Endometrium (tissue), 2 donors: Measurements from ENCODE around the gene DENND11.
A peak's percentile ranks its signal among the peaks of the same experiment; 100 is the strongest.

Experiments used
- FAIRE-seq: peaks from 2 replicates; lab custom pipeline; 2012; peaks lifted over from hg19 to GRCh38; lab: Jason Lieb, UNC
- donor health status: control.
- donor health status: control.

DENND11 gene, protein sequence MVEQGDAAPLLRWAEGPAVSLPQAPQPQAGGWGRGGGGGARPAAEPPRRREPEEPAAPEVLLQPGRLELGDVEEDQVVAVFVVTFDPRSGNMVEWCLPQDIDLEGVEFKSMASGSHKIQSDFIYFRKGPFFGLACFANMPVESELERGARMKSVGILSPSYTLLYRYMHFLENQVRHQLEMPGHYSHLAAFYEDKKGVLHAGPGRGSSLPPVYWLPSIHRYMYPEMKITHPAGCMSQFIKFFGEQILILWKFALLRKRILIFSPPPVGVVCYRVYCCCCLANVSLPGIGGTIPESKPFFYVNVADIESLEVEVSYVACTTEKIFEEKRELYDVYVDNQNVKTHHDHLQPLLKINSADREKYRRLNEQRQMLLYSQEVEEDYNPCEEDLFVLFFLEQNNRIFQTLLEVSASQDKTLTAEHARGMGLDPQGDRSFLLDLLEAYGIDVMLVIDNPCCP

DNA sequence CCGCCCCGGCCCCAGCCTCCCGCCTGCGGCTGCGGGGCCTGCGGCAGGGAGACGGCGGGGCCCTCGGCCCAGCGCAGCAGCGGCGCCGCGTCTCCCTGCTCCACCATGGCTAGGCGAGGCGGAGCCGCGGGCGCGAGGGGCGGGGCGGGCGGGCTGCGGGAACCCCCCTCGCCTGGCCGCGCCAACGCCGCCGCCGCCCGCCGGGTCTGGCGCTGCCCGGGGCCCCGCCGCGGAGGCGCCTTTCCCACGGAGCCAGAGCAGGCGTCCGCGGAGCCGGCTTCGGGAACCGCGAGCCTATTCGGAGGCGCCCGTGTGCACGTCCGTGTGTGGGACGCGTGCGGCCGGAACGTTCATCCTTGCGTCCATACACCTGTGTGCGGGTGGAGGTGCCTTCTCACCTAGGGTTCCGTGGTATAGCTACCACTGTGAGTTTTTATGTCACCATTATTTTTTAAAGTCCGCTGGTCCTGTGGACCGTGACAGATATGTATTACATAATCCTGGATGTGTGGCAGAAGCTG is at the start of gene DENND11:
DENND11 (minus strand) TSS at position 120 of the 521 bp plus-strand sequence; CDS start at position 107, 13 bp downstream.
- no peak for FAIRE-seq

DNA sequence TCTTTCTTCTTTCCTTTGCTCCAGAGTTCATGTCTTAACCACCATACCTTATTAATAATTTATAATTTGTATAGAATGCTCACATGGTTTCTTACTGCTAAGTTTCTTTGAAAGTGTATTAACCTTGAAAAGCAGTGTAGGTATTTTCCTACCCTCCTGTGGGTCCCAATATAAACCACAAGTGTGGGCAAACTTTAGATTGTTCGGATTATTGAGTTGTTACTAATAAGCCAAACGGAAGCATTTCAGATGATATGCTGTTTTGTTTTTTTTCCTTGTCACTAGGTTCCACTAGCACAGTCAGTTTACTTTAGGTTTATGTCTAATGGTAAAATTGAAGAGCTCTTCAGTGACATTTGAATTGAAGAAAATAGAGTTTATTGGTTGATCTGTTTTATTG is 46.4 kb upstream of the DENND11 start:
- FAIRE-seq: no peak

DNA sequence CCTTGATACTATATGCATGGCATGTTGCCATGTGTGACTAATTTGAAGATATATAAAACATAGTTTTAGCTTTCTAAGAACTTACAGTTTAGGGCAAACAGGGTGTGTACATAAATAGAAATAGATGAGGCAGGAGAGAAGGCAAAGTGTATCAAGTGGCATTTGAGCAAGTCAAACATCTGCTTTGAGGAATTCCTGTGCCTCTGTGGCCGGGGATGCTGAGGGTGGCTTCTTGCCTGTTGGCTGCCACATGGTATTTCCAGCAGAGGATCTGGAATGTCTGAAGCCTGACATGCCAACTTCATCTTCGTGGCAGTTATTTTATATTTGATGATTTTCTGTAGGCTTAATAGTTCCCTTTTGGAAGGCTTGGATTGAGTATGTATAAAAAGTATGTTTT is 42.2 kb upstream of the DENND11 start:
- FAIRE-seq: no peak

DNA sequence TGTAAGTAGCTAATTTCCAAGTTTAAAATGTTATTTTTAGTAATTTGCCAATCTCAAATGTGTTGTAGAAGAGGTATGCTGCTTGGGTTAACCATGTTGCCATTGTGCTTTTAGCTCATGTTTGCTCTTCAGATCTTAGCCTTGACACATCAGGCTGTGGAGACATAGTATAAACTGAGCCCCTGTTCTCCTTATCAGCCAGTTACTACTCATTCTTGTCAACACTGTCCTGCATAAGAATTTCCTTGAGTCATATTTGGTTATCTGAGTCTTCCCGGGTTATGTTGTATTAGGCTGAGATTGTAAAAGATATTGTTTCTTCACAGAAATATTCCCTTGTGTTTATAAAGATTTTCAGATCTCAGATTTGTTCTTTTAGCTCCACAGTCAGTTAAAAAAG is 40.3 kb upstream of the DENND11 start:
- FAIRE-seq: no peak

DNA sequence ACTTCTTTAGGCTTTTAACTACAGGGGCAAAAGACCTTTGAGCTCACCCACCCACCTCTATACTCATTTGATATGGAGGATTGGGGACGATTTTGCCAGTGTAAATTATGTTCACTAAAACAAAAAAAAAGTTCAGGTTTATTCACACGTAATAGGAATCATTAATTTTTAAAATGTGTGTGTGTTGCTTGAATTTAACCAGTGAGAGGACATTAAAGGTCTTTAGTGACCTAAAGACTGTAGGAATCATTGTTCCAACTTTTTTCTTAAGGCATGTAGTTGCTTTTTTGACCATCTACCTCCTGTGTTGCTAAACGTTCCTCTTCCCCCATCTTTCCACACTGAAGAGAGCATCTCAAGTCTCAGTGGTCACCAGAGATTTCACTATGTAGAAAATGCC is 37.3 kb upstream of the DENND11 start:
- FAIRE-seq: no peak

DNA sequence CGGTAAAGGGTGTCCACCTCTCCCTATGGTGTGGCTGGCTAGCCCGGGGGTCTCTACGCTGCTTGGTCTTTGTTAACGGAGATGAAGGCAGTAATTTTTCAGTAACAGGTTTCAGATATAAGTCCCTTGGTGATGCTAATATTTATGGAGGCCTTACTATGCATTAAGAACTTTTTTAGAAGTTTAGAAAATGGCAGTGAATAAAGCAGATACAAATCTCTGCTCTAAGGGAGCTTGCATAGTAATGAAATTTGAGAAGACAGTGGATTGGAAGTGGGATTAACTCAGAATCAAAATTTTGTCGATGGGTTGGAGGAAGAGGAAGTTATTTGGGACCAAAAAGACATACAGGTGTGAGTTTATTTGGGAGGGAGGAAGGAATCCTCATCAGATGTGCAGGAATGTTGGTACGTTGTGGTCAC is 36.6 kb upstream of the DENND11 start:
- no peak for FAIRE-seq

DNA sequence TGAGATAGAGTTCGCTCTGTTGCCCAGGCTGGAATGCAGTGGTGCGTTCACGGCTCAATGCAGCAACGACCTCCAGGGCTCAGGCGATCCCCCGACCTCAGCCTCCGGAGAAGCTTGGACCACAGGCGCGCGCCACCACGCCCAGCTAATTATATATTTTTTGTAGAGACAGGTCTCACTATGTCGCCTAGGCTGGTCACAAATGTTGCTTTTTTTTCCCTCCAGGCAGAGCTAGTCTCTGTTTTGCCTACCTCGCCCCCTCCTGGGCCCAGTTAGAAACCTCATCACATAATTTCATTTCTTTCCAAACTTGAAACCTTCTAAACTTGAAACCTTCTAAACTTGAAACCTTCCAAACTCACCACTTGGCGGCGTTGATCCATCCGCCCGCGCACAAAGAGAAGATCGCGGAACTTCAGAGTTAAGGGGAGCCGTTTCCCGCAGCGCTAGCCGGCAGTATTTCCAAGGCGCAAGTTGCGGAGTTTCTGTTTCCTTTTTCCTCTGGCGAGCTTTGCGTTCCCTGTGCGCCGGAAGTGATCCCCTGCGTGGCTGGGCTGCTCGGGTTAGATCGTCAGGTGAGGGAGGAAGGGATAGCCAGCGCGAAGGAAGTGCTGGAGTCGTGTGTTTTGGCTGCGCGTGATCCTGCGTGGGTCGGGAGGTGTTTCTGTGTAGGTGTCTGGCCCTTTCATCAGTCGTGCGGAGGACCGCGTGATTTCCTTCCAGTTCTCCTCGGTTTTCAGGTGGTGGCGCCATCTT is 36.0 kb upstream of the DENND11 start, which contains the start of gene SSBP1:
SSBP1 (plus strand) TSS at position 523 of the 756 bp plus-strand sequence. CDS start 809 bp downstream, outside the sequence.
- peak; percentile 99 for FAIRE-seq

DNA sequence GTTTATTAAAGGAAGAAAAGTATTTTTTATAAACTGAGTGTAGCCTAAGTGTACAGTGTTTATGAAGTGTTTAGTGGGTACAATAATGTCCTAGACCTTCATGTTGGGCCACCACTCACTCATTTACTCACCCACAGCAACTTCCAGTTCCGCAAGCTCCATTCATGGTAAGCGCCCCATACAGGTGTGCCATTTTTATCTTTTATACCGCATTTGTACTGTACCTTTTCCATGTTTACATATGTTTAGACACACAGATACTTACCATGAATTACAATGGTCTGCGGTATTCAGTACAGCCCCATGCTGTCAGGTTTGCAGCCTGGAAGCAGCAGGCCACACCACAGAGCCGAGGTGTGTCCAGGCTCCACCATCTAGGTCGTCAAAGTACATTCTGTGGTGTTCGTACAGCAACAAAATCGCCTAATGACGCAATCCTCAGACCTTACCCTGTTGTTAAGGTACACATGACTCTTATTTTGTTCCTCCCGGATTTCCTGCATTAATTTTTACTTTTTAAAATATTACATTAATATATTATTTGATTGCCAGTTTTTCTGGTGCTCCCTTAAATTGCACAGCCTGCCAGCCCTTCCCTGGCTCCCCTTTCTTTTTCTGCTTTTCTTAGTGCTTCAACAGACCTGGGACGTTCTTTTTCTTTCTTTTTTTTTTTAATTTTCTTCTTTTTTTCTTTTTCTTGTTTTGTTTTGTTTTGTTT is 35.3 kb upstream of the DENND11 start:
- no peak for FAIRE-seq

DNA sequence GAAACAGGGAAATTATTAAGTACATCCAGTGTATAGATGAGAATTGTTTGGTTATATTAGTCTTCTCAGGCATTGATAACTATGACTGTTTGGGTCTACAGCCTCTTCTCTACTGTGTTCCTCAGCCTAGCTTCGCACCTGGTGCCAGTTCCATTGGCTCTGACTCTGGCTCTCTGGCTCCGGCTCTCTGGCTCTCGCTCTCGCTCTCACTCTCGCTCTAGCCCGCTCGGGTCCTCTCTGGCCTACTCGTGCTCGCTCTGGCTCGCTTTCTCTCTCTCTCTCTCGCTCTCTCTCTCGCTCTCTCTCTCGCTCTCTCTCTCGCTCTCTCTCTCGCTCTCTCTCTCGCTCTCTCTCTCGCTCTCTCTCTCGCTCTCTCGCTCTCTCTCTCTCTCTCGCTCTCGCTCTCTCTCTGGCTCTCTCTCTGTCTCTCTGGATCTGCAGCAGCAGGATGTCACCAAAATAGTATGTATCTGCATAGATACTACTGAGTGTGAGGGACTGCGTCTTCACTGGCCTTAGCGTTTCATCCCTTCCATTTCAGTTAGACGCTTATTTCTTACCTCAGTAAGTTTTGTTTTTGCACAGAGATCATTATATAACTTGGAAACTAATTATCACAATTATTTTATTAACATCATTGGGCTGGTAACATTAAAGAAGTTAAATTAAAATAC is 29.6 kb upstream of the DENND11 start:
- no peak for FAIRE-seq

DNA sequence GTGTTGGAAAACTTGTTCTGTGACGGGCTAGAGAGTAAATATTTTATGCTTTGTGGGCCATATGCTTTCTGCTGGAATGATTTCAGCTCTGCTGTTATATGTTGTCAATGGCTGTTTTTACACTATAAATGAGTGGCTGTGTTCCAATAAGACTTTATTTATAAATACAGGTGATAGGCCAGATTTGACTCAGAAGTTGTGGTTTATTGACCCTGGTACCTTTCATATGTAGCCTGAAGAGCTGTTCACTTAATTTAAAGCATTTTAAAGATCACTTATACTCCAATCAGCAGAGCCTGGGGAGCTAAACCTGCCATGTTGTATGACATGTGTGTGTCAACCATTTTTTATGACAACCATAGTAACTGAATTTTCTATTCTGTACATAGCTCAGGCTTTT is 27.1 kb upstream of the DENND11 start:
- no peak for FAIRE-seq

DNA sequence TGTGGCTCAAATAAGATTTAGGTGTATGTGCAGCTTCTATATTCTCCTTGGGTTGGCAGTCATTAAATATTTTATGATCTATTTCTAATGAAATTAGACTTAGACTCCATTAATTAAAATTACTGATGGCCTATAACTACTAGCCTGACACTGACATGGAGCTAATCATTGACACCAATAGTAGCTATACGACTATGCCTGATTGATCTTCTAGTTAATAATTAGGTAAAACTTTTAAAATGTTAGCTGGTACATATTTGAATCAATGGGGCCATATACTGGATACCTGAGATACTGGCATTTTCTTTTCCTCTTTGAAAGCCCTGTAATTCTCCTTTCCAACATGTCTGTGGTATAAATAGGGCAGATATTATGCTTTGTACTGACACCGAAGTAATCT is 20.6 kb upstream of the DENND11 start:
- no peak for FAIRE-seq

DNA sequence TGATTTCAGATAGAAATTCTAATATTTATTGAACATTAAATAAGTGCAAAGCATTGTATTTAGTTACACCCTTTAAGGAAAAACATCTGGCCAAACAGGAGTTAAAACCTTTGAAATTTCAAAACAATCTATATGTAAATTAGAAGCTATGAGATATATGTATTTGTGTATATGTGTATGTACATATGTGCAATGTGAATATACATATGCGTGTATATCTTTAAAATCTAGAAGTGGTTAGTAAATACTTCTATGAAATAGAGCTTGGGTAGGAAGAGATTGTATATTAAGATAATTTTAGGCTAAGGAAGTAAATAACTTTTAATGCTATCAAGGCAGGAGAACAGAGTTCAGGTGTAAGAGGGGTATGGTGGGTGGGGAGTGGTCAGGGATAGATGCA is 15.5 kb upstream of the DENND11 start:
- FAIRE-seq: no peak

DNA sequence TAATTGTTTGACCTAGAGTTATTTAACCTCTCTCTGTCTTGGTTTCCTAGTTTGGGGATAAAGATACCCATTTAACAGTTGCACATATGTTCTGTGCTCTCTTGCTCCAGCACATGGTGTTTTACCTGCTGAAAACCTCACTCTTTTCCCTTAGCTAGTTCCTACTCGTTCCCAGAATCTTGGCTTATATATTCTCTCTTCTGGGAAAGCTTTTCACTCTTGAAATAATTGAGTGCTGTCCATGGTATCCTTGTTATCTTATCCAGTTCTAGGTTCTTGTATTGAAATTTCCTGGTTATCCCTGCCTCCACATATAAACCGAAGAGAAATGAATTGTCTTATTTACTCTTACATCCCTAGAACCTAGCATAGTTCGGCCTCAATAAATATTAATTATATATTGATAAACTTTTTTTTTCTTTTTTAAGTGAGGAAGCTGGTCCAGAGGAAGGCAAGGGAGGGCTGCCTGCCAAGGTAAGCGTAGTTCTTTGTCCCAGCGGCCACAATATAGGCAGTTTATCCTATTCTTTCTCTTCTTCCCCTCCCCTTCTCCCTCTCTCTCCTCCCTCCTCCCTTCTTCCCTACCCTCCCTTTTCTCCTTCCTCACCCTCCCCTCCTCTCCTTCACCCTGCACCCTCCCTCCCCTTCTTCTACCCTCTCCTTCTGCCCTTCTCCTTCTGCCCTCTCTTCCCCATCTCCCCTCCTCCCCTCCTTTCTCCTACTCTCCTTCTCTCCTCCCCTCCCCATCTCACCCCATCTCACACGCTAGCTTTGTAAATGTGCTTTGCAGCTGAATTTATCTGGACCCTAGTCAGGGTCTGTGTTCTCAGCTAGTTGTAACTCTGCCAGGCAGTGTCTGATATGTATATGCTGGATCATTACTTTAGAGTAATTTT is 14.1 kb upstream of the DENND11 start:
- FAIRE-seq: no peak

DNA sequence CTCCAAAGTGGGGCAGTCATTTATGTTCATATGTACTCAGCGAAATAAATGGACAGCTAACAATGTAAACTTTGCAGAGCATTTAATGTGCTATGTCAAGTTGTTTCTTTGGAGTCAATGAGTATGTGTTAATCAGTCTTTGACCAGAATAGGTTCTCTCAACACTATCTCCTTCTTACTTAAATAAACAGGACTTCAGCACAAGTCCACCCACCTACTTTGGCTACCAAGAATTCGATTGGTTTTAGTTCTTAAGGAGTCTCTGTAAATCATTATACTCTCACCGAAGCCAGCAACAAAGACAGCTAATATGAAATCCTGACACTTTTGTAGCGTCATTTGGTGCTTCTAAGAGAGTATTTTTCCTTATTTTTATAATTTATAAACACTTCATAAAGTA is 13.1 kb upstream of the DENND11 start:
- FAIRE-seq: no peak

DNA sequence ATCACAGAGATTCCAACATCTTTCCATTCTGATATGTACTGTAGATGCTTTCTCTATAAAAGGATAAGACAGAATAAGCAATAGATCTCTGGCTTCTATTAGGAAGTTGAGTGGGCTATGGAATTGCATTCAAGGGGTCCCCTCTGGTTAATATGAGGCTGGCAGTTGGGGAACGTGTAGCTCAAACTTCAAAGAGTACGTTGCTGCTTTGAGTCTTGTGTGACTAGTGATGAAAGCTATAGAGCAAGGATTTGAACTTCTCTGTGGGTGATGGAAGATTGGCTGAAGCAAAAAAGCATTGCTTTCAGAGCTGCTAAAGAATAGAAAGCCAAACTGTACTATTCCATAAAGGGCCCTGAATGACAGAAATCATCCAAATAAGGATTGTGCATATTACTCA is 12.6 kb upstream of the DENND11 start:
- FAIRE-seq: no peak

DNA sequence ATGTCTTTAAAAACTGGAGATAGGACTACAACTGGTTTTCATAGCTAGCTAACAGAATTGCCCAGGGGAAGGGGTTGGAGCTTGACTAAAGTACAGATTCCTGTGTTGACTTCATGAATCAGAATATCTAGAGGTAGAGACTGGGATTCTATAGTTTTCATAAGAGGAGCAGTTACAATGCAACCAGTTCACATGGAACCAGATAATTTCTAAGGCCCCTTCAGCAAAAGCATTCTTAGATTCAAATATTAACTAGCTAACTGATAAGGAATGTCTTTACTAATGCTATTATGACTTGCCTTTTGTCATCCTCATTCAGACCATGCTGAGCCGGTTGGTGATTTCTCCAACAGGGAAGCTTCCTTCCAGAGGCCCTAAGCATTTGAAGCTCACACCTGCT is 11.9 kb upstream of the DENND11 start:
- FAIRE-seq: no peak

DNA sequence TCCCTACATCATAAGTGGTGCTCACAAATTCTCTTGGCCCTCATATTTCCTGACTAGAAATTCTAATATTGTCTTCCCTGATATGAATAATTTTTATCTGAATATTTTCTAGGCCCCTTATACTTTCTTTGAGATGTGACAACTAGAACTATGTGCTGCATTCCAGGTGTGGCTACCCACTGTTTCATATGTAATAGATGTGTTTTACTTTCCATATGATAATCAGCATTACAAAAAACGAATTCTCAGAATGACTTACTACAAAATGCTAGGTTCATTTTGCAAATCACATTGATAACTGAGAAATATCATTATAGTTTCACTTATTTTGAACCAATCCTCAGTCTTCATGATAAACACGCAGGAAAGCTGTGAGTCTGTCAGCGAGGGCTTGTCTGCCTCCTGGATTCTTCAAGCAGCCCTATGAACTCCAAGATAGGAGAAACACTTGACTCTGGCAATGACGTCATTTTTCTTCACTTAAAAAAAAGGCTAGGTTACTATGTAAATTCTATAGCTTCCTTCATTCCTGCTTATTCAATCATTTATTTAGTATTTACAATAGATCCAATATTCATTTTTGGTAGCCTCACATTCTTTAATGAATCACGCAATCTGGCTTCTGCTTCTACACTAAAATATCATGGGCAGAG is 10.8 kb upstream of the DENND11 start:
- no peak for FAIRE-seq

DNA sequence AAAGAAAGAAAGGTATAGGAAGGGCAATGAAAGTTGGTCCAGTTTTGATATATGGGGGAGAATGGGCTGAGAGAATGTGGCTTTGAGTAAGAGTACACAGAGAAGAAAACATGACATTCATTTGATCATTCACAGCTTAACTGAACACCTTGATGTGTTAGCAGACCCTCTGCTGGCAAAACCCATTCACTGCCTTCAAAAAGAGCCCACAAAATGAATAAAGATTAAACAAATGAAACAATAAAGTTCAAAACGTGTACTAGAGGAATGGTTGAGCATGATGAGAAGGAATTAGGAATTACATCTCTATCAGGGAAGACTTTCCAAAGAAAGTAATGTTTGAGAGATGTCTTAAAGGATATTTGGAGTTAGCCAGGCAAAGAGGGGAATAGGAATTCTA is 8.3 kb upstream of the DENND11 start:
- no peak for FAIRE-seq

DNA sequence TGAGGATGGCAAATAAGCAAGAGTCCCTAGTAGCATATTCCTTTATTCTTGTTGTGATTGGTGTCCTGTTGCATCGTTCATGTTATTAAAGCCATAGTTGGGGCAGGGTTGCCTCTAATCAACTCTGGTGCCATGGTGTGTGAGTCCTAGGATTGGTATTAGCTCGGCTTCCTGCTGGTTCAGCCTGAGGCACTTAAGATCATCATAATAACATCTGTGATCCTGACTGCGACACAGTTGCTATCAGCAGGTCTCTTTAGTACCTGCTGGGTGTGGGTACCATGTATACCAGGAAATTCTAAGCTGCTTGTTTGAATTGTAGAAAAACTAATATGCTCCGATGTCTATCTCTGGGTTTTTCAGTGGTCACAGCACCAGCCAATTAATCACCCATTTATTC is 7.8 kb upstream of the DENND11 start:
- FAIRE-seq: no peak

DNA sequence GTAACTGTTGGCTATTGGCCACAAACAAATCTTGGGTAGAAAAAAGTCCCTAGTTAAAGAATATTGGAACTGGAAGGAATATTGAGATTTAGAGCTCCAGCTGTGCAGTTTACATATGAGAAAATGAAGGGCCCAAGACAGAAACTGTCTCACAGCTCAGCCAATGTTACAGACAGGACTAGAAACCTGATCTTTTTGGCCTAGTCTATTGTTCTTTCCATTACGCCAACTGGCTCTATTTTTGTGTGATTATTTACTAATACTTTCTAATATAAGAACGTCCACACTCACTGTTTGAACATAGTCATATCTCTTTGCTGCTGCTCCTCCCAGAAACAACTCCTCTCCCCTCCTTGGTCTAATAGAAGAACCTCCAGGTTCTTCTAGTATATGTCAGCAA is 7.4 kb upstream of the DENND11 start:
- FAIRE-seq: no peak
